GM18526 (cell line): ENCODE measurements around the gene CRACR2A.

Experiments
- POLR2A ChIP-seq: IDR thresholded peaks from 3 replicates; pipeline ENCODE4 v1.6.1; 2011; ENCODE audit not compliant: insufficient read length; ENCODE audit errors: extremely low read depth

CRACR2A gene

GRCh38 chr12:3613641-3614395 lies 139.1 kb downstream of the CRACR2A start:
- TF ChIP-seq POLR2A: no peak

- no peak for TF ChIP-seq POLR2A
Measured at GRCh38 chr12:3611860-3612703, 140.8 kb downstream of the CRACR2A start.

- no peak for TF ChIP-seq POLR2A
Measured at GRCh38 chr12:3607821-3608220, 145.1 kb downstream of the CRACR2A start.

- TF ChIP-seq POLR2A: no peak
Measured at GRCh38 chr12:3607039-3607720, 145.7 kb downstream of the CRACR2A start.

GRCh38 chr12:3606128-3606527 lies 146.8 kb downstream of the CRACR2A start:
- no peak for TF ChIP-seq POLR2A

- no peak for TF ChIP-seq POLR2A
Measured at GRCh38 chr12:3605692-3606091, 147.2 kb downstream of the CRACR2A start.

GRCh38 chr12:3604748-3605586 lies 147.9 kb downstream of the CRACR2A start:
- no peak for TF ChIP-seq POLR2A

- no peak for TF ChIP-seq POLR2A
Measured at GRCh38 chr12:3604286-3604685, 148.6 kb downstream of the CRACR2A start.

GRCh38 chr12:3603576-3603975 lies 149.3 kb downstream of the CRACR2A start:
- TF ChIP-seq POLR2A: no peak

GRCh38 chr12:3602488-3602887 lies 150.4 kb downstream of the CRACR2A start:
- no peak for TF ChIP-seq POLR2A

- TF ChIP-seq POLR2A: no peak
Measured at GRCh38 chr12:3601461-3602150, 151.3 kb downstream of the CRACR2A start.

- TF ChIP-seq POLR2A: no peak
Measured at GRCh38 chr12:3600951-3601350, 152.0 kb downstream of the CRACR2A start.

- TF ChIP-seq POLR2A: no peak
Measured at GRCh38 chr12:3600039-3600720, 152.7 kb downstream of the CRACR2A start.
